MM.1S (cell line): ENCODE data around the gene ROBO2.

Experiments used
- DNase-seq: peaks from one replicate; pipeline ENCODE4 v3.0.0-alpha.2; 2015
- H2AFZ ChIP-seq: fragments of 300-600 bp; sonication (generic); 2 replicates; pipeline ENCODE4 v1.6.0; 2016; ENCODE audit warnings: antibody characterized with exemption, low read length
- H3F3A ChIP-seq: fragments of 300-600 bp; sonication (generic); 2 replicates; pipeline ENCODE4 v1.6.1; 2016; ENCODE audit warnings: mild to moderate bottlenecking, antibody characterized with exemption, low read length, moderate library complexity, mixed read lengths; ENCODE audit not compliant: insufficient read depth
- H3K27ac ChIP-seq: fragments of 300-600 bp; sonication (generic); 2 replicates; pipeline ENCODE4 v1.5.1; 2016; ENCODE audit warnings: mild to moderate bottlenecking, low read length
- H3K27me3 ChIP-seq: fragments of 300-600 bp; sonication (generic); replicated peaks from 2 replicates; pipeline ENCODE4 v1.6.0; 2016; ENCODE audit warnings: low read length; ENCODE audit not compliant: insufficient read depth
- H3K36me3 ChIP-seq: fragments of 300-600 bp; sonication (generic); replicated peaks from 2 replicates; pipeline ENCODE4 v1.6.1; 2016; ENCODE audit warnings: mild to moderate bottlenecking, low read length, mixed read lengths; ENCODE audit not compliant: insufficient read depth
- H3K4me1 ChIP-seq: fragments of 300-600 bp; sonication (generic); 2 replicates; pipeline ENCODE4 v1.6.1; 2016; ENCODE audit warnings: low read length, mixed read lengths
- H3K4me2 ChIP-seq: fragments of 300-600 bp; sonication (generic); 2 replicates; pipeline ENCODE4 v1.6.0; 2016; ENCODE audit warnings: low read depth, low read length
- H3K4me3 ChIP-seq: fragments of 300-600 bp; sonication (generic); 2 replicates; pipeline ENCODE4 v1.5.1; 2016; ENCODE audit warnings: low read length, mixed read lengths
- H3K79me2 ChIP-seq: fragments of 300-600 bp; sonication (generic); 2 replicates; pipeline ENCODE4 v1.6.1; 2016; ENCODE audit warnings: mixed run types, low read length, mixed read lengths
- H3K9ac ChIP-seq: fragments of 300-600 bp; sonication (generic); 2 replicates; pipeline ENCODE4 v1.6.1; 2016; ENCODE audit warnings: low read length, mixed read lengths
- H3K9me2 ChIP-seq: fragments of 300-600 bp; sonication (generic); replicated peaks from 2 replicates; pipeline ENCODE4 v1.6.1; 2016; ENCODE audit warnings: mild to moderate bottlenecking, low read length, mixed read lengths; ENCODE audit not compliant: insufficient read depth
- H3K9me3 ChIP-seq: fragments of 300-600 bp; sonication (generic); replicated peaks from 2 replicates; pipeline ENCODE4 v1.6.1; 2016; ENCODE audit warnings: mild to moderate bottlenecking, low read length, mixed read lengths; ENCODE audit not compliant: insufficient read depth
- H4K20me1 ChIP-seq: fragments of 300-600 bp; sonication (generic); 2 replicates; pipeline ENCODE4 v1.6.1; 2016; ENCODE audit warnings: mild to moderate bottlenecking, low read length, moderate library complexity, mixed read lengths; ENCODE audit not compliant: insufficient read depth
- CTCF ChIP-seq: fragments of 300-600 bp; sonication (generic); IDR thresholded peaks from 2 replicates; pipeline ENCODE4 v1.5.1; 2016; ENCODE audit warnings: antibody characterized with exemption, low read length, mixed read lengths
- EZH2 ChIP-seq: fragments of 300-600 bp; sonication (generic); optimal IDR thresholded peaks from 2 replicates; pipeline ENCODE3; 2017; ENCODE audit warnings: low read depth, mild to moderate bottlenecking, antibody characterized with exemption, low read length, mixed read lengths
- EZH2phosphoT487 ChIP-seq: fragments of 300-600 bp; sonication (generic); IDR thresholded peaks from 2 replicates; pipeline ENCODE4 v1.6.1; 2018; ENCODE audit warnings: antibody characterized with exemption, low read length

The ROBO2 gene

GRCh38 chr3:77372018-77372417, 332.1 kb downstream of the ROBO2 start:
- H3K9me2 ChIP-seq: no peaks in the 10 kb centered on the region
- no peaks in the 10 kb centered on the region; the same call in 1 of the 2 replicates for H3K9me3 ChIP-seq
- no peaks in the 10 kb centered on the region for H4K20me1 ChIP-seq
- no peak overlapping the region for H3K27ac ChIP-seq
- H3K9ac ChIP-seq: no peak overlapping the region
- no peaks in the 10 kb centered on the region for H3K4me1 ChIP-seq
- no peak overlapping the region for H2AFZ ChIP-seq
- no peak overlapping the region for H3K4me3 ChIP-seq
- TF ChIP-seq EZH2phosphoT487: no peak
- TF ChIP-seq CTCF: no peak
- no peak for TF ChIP-seq EZH2
- H3K36me3 ChIP-seq: no peaks in the 10 kb centered on the region
- no peak overlapping the region for H3K4me2 ChIP-seq
- no peak for DNase-seq
- no peaks in the 10 kb centered on the region for H3K27me3 ChIP-seq
- H3K79me2 ChIP-seq: no peaks in the 10 kb centered on the region
- H3F3A ChIP-seq: no peaks in the 10 kb centered on the region

GRCh38 chr3:77372634-77373346, 332.9 kb downstream of the ROBO2 start:
- H3F3A ChIP-seq: no peaks in the 10 kb centered on the region
- TF ChIP-seq EZH2 (no peak), EZH2phosphoT487 (no peak), CTCF (no peak)
- no peak overlapping the region for H3K27ac ChIP-seq
- H3K27me3 ChIP-seq: no peaks in the 10 kb centered on the region
- no peak overlapping the region for H3K9ac ChIP-seq
- H3K9me2 ChIP-seq: no peaks in the 10 kb centered on the region
- H3K4me1 ChIP-seq: no peaks in the 10 kb centered on the region
- H3K4me2 ChIP-seq: no peak overlapping the region
- no peaks in the 10 kb centered on the region for H3K36me3 ChIP-seq
- H3K9me3 ChIP-seq: no peaks in the 10 kb centered on the region; the same call in 1 of the 2 replicates
- H3K4me3 ChIP-seq: no peak overlapping the region
- H2AFZ ChIP-seq: no peak overlapping the region
- no peaks in the 10 kb centered on the region for H3K79me2 ChIP-seq
- DNase-seq: no peak
- no peaks in the 10 kb centered on the region for H4K20me1 ChIP-seq

GRCh38 chr3:77373619-77374018, 333.7 kb downstream of the ROBO2 start:
- no peaks in the 10 kb centered on the region for H3K27me3 ChIP-seq
- H3K4me3 ChIP-seq: no peak overlapping the region
- no peak for DNase-seq
- TF ChIP-seq EZH2phosphoT487 (no peak), CTCF (no peak), EZH2 (no peak)
- no peaks in the 10 kb centered on the region for H4K20me1 ChIP-seq
- no peaks in the 10 kb centered on the region for H3K4me1 ChIP-seq
- H3K36me3 ChIP-seq: no peaks in the 10 kb centered on the region
- no peak overlapping the region for H3K4me2 ChIP-seq
- H3K79me2 ChIP-seq: no peaks in the 10 kb centered on the region
- no peaks in the 10 kb centered on the region for H3K9me3 ChIP-seq
- H3K9ac ChIP-seq: no peak overlapping the region
- H3K27ac ChIP-seq: no peak overlapping the region
- H3K9me2 ChIP-seq: no peaks in the 10 kb centered on the region
- no peak overlapping the region for H2AFZ ChIP-seq
- H3F3A ChIP-seq: no peaks in the 10 kb centered on the region
